ENCODE data around the gene ZBTB7C. TPM values are rescaled to one million over a fixed set of nuclear protein-coding genes. Genes with fewer than 3 reads are reported as not detected.

The ZBTB7C gene
- 10 to 100 TPM; 10.1 to 47.8 (median 27.2) TPM for total RNA-seq
- 10 to 100 TPM in 2 of 3 donors, 1 to 10 TPM in 1; 3.0 to 23.4 (median 12.8) TPM for polyA plus RNA-seq
- long read RNA-seq, donor 1, full-length matches to known transcripts: 1 of 1 reads
- long read RNA-seq, donor 1, partial matches to known transcripts: 0 of 1 reads
- long read RNA-seq, donor 1, other reads (novel, unspliced or antisense): 0 of 1 reads
- long read RNA-seq, donor 2: 0 reads
- long read RNA-seq, donor 3, full-length matches to known transcripts: 1 of 1 reads
- long read RNA-seq, donor 3, partial matches to known transcripts: 0 of 1 reads
- long read RNA-seq, donor 3, other reads (novel, unspliced or antisense): 0 of 1 reads
- long read RNA-seq, donor 4: 0 reads
- long read RNA-seq, donor 5, full-length matches to known transcripts: 1 of 1 reads
- long read RNA-seq, donor 5, partial matches to known transcripts: 0 of 1 reads
- long read RNA-seq, donor 5, other reads (novel, unspliced or antisense): 0 of 1 reads
- long read RNA-seq, donor 6, full-length matches to known transcripts: 1 of 6 reads
- long read RNA-seq, donor 6, partial matches to known transcripts: 5 of 6 reads
- long read RNA-seq, donor 6, other reads (novel, unspliced or antisense): 0 of 6 reads
- long read RNA-seq, donor 7, full-length matches to known transcripts: 3 of 3 reads
- long read RNA-seq, donor 7, partial matches to known transcripts: 0 of 3 reads
- long read RNA-seq, donor 7, other reads (novel, unspliced or antisense): 0 of 3 reads
- long read RNA-seq, donor 8: 0 reads
- long read RNA-seq, donor 9: 0 reads
- long read RNA-seq, donor 10: 0 reads

DNA sequence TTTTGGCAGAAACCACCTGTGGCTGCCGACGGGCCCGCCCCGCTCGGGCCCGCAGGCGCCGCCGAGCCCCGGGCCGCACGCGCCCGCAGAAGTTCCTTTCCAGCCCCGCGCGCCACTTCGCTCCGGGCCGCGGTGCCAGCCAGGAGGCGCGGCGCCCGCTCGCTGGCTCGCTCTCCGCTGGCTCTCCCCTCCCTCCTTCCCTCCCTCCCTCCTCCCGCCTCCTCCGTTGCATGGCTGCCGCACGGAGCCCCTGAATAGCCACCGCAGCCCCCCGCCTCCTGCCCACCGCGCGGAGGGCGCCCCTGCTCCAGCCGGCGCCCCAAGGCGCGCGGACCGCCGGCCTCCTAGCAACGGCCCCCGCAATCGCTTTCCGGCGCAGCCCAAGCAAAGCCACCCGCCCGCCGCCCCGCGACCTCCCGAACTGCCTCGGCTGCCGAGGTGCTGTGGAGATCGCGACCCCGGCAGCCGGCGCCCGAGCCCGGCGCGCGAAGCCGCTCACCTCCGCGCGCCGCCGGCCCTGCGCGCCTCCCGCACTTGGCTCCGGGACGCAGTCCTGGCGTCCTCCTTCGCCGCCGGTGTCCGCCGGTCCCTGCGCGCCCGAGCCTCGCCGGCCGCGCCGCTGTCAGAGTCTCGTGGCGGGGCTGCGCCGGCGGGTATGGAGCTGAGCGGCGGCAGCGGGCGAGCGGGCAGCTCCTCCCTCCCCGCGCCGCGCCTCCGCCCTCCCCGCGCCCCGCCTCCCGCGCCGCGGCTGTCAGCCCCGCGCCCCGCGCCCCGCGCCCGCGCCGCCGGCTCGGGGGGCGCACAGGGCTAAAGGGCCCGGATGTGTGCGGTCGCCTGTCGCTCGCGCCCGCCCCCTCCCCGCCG lies at the start of gene ZBTB7C:
TSS of gene ZBTB7C (minus strand) at position 657 of the 864 bp plus-strand sequence.
- peaks cover 0 to 92% (median 30%) of the 10 kb centered on the region in 3 donors for H3K27me3 ChIP-seq

DNA sequence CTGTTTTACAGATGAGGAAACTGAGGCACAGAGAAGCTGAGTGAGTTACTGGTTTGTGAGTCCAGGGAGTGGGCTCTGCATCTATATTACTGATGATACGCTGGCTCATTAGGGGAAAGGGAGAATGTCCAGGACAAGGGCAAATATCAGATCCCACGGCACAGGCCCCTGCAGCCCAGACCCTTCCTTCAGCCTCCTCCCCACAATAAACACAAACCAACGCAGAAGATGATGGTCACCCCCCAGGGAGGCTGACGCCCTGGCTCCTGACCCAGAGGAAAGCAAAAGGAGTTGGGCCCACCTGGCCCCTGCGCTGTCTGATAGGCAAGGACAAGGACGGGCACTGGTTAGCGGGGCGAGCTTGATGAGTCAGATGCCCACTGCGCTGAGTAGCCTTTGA lies 47.7 kb upstream of the ZBTB7C start:
- intact Hi-C loops (cut with DNase I; ENCODE audit: low total_unique reads): no loop called here
- Histone ChIP-seq H3K27me3 (no peaks in the 10 kb centered on the region), H3K4me1 (peaks cover 6 to 23% (median 10%) of the 10 kb centered on the region in 4 donors), H3K36me3 (no peaks in the 10 kb centered on the region), H3K4me3 (no peak overlapping the region), H3K9me3 (no peaks in the 10 kb centered on the region), H3K27ac (no peak overlapping the region)
- WGBS, 5 donors: 87 to 96% (median 93%) methylated on average over 9 of the region's 9 CpGs
- no peak for DNase-seq
- TF ChIP-seq, protein P1, sequence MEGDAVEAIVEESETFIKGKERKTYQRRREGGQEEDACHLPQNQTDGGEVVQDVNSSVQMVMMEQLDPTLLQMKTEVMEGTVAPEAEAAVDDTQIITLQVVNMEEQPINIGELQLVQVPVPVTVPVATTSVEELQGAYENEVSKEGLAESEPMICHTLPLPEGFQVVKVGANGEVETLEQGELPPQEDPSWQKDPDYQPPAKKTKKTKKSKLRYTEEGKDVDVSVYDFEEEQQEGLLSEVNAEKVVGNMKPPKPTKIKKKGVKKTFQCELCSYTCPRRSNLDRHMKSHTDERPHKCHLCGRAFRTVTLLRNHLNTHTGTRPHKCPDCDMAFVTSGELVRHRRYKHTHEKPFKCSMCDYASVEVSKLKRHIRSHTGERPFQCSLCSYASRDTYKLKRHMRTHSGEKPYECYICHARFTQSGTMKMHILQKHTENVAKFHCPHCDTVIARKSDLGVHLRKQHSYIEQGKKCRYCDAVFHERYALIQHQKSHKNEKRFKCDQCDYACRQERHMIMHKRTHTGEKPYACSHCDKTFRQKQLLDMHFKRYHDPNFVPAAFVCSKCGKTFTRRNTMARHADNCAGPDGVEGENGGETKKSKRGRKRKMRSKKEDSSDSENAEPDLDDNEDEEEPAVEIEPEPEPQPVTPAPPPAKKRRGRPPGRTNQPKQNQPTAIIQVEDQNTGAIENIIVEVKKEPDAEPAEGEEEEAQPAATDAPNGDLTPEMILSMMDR (IDR thresholded peaks at IDR 0.05): no peak
- TF ChIP-seq POLR2A (IDR thresholded peaks at IDR 0.05) (no peak), POLR2AphosphoS5 (IDR thresholded peaks at IDR 0.05) (no peak), EP300 (IDR thresholded peaks at IDR 0.05) (no peak)

More for the DNA sequence above, at the start of gene ZBTB7C:
- WGBS, 5 donors: 0 to 2% (median 1%) methylated on average over 43 to 136 of the region's 136 CpGs
- Histone ChIP-seq H3K4me3 (peak within 1 kb of the TSS; percentile 72 to 99 (median 82)), H3K4me1 (peaks cover 12 to 36% (median 26%) of the 10 kb centered on the region in 4 donors), H3K27ac (peak within 1 kb of the TSS; percentile 59 to 83 (median 67)), H3K36me3 (no peaks in the 10 kb centered on the region), H3K9me3 (no peaks in the 10 kb centered on the region)
- TF ChIP-seq EP300 (IDR thresholded peaks at IDR 0.05) (no peak), POLR2A (IDR thresholded peaks at IDR 0.05) (no peak), POLR2AphosphoS5 (IDR thresholded peaks at IDR 0.05) (no peak)
- TF ChIP-seq, protein P1 (IDR thresholded peaks at IDR 0.05): no peak
- intact Hi-C loops (cut with DNase I; ENCODE audit: low total_unique reads): no loop called here
- DNase-seq: peak; percentile 60 to 79

DNA sequence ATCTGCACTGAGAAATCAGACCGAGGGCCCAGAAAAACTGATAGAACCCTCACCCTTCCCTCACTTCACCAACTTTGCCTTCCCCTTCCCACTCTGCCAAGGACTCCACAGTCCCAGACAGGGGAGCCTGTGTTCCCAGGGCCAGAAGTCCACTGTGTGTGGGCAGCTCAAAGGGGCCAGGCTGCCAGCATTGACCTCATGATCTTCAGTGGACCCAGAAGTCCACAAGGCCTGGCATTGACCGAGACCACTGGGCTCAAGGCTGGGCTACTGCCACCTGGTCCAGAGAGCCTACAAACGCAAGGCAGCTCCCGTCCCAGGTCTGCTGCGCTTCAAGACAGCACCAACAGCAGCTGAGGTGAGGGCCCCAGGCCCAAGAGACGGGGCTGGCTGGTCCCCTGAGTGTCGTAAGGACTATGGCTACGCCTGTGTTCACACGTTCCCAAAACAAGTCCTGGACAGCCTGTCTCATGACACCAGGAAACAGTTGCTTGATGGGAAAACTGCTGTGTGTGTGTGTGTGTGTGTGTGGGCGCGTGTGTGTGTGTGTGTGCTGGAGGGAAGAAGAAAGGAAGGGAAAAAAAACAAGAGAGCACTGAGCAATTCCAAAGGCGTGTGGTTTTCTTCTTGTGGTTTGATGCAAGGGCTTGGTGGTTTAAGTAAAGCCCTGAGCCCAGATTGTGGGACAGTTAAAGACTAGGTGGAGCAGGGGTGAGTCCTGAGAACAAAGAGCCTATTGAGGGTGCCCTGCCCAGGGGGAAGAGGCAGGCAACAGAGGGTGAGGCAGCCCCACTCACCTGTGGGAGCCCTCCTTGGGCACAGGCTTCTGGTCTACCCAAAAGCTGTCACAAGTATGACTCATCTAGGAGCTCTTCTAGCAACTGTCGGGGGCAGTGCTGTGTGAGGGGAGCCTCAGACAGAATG lies 46.6 kb upstream of the ZBTB7C start:
- WGBS, 5 donors: 41 to 59% (median 55%) methylated on average over 11 to 13 of the region's 13 CpGs
- peak in 1 of 2 donors; percentile 84 for DNase-seq
- Histone ChIP-seq H3K4me3 (no peak overlapping the region), H3K27me3 (no peaks in the 10 kb centered on the region), H3K9me3 (no peaks in the 10 kb centered on the region), H3K27ac (peak overlapping the region in 2 of 5 donors; percentile 44 to 64), H3K36me3 (no peaks in the 10 kb centered on the region), H3K4me1 (peaks cover 4 to 23% (median 9%) of the 10 kb centered on the region in 4 donors)
- intact Hi-C loops (cut with DNase I; ENCODE audit: low total_unique reads): no loop called here
- TF ChIP-seq POLR2A (IDR thresholded peaks at IDR 0.05): no peak
- TF ChIP-seq EP300 (IDR thresholded peaks at IDR 0.05): no peak
- TF ChIP-seq, protein P1 (IDR thresholded peaks at IDR 0.05): no peak
- TF ChIP-seq POLR2AphosphoS5 (IDR thresholded peaks at IDR 0.05): no peak
